HepG2 (cell line): ENCODE measurements around the gene LOXL3. TPM values are rescaled to one million over a fixed set of nuclear protein-coding genes. Genes with fewer than 3 reads are reported as not detected.
A peak's percentile ranks its signal among the peaks of the same experiment; 100 is the strongest.

Experiments
- GATAD1 ChIP-seq: IDR thresholded peaks from 2 replicates; pipeline ENCODE4 v1.6.1; 2016; ENCODE audit warnings: missing genetic modification reagents, missing compliant biosample characterization
- HHEX ChIP-seq: IDR thresholded peaks from 2 replicates; pipeline ENCODE4 v1.6.1; 2016; ENCODE audit warnings: control low read depth
- MZF1 ChIP-seq: sonication (generic); formaldehyde crosslinking; IDR thresholded peaks from 2 replicates; pipeline ENCODE4 v1.8.1; 2023; ENCODE audit warnings: mild to moderate bottlenecking, missing genetic modification reagents, borderline replicate concordance
- SATB2 ChIP-seq: sonication (generic); formaldehyde crosslinking; IDR thresholded peaks from 2 replicates; pipeline ENCODE4 v1.5.0; 2020; ENCODE audit warnings: missing genetic modification reagents
- SETDB1 ChIP-seq: sonication (generic); formaldehyde crosslinking; IDR thresholded peaks from 2 replicates; pipeline ENCODE4 v1.5.1; 2020; ENCODE audit warnings: missing genetic modification reagents, mild to moderate bottlenecking, borderline replicate concordance
- SNAPC4 ChIP-seq: sonication (generic); formaldehyde crosslinking; IDR thresholded peaks from 2 replicates; pipeline ENCODE4 v1.4.0; 2020; ENCODE audit warnings: mild to moderate bottlenecking, missing genetic modification reagents
- SRY ChIP-seq: sonication (generic); formaldehyde crosslinking; IDR thresholded peaks from 2 replicates; pipeline ENCODE4 v1.8.0; 2022; ENCODE audit warnings: mild to moderate bottlenecking, missing genetic modification reagents
- ZKSCAN1 ChIP-seq: fragments of 150-350 bp; IDR thresholded peaks from 2 replicates; pipeline ENCODE4 v1.6.1; 2014; ENCODE audit warnings: low read length
- ZNF160 ChIP-seq: sonication (generic); formaldehyde crosslinking; IDR thresholded peaks from 2 replicates; pipeline ENCODE4 v1.8.0; 2022; ENCODE audit warnings: mild to moderate bottlenecking, inconsistent platforms, missing genetic modification reagents
- ZNF18 ChIP-seq: sonication (generic); formaldehyde crosslinking; IDR thresholded peaks from 2 replicates; pipeline ENCODE4 v1.8.0; 2022; ENCODE audit warnings: mild to moderate bottlenecking, missing genetic modification reagents; ENCODE audit not compliant: insufficient replicate concordance
- ZNF407 ChIP-seq: sonication (generic); formaldehyde crosslinking; IDR thresholded peaks from one replicate; pipeline ENCODE4 v1.5.1; 2020; ENCODE audit warnings: mild to moderate bottlenecking, missing genetic modification reagents; ENCODE audit errors: not compliant biosample characterization
- ZNF558 ChIP-seq: sonication (generic); formaldehyde crosslinking; IDR thresholded peaks from 2 replicates; pipeline ENCODE4 v1.9.0; 2022; ENCODE audit warnings: mild to moderate bottlenecking, missing genetic modification reagents, borderline replicate concordance
- ZNF777 ChIP-seq: sonication (generic); formaldehyde crosslinking; IDR thresholded peaks from 2 replicates; pipeline ENCODE4 v1.4.0; 2020; ENCODE audit warnings: missing genetic modification reagents
- ZNF781 ChIP-seq: sonication (generic); formaldehyde crosslinking; IDR thresholded peaks from 2 replicates; pipeline ENCODE4 v1.5.1; 2020; ENCODE audit warnings: borderline replicate concordance, mild to moderate bottlenecking, missing genetic modification reagents; ENCODE audit errors: not compliant biosample characterization
- polyA plus RNA-seq, 8 experiments: library from polyadenylated mRNA; depleted of rRNA in 3 of 8; stranded (reverse) in 7 of 8; unstranded in 1 of 8; fragments of >200 nt; fragmentation: Illumina TruSeq in 4 of 8; extraction: Trizol in 4 of 8; gene quantifications; 2 replicates each; pipeline versions ENCODE4 v1.2.1 to v1.2.3, GENCODE V29; 2011 to 2016; ENCODE audit warnings: low read depth in 4 of 8, missing spikeins in 1 of 8, mixed read lengths in 1 of 8; ENCODE audit not compliant: insufficient read depth in 1 of 8
- total RNA-seq, 5 experiments: library from RNA; depleted of rRNA; stranded (reverse); fragments of >200 nt; fragmentation: Illumina TruSeq; extraction: Trizol; gene quantifications; 2 replicates each; pipeline ENCODE4 v1.2.3, GENCODE V29; 2016; ENCODE audit warnings: low read depth in 1 of 5

Gene LOXL3
- total and polyA plus RNA-seq, 2 of the 13 experiments (the other 11 are each of a cell fraction or from before 2014, with no cell fraction given): 0.55 to 6.5 TPM

GRCh38 chr2:74507145-74507925 is 46.4 kb downstream of the LOXL3 start, which contains the start of gene PCGF1 (continued):
- TF ChIP-seq ZNF781 (CRISPR knock-in tag): peak; percentile 35
- TF ChIP-seq GATAD1 (CRISPR knock-in tag): peak; percentile 93
- peak; percentile 7; the same call in 1 of the 2 replicates for TF ChIP-seq HHEX (CRISPR knock-in tag)
- TF ChIP-seq SNAPC4: peak; percentile 62
- TF ChIP-seq ZNF18 (CRISPR knock-in tag): no peak
- peak; percentile 1; the same call in 1 of the 2 replicates for TF ChIP-seq MZF1 (CRISPR knock-in tag)
- no peak for TF ChIP-seq SATB2 (CRISPR knock-in tag)
- no peak for TF ChIP-seq SETDB1
- TF ChIP-seq SRY (CRISPR knock-in tag): peak; percentile 50; the same call in 1 of the 2 replicates
- peak; percentile 91 for TF ChIP-seq ZNF777 (CRISPR knock-in tag)
- 0 out of 2 replicates have a peak, but pooled peaks have one; percentile 11 for TF ChIP-seq ZKSCAN1
- TF ChIP-seq ZNF558 (CRISPR knock-in tag): no peak
- TF ChIP-seq ZNF407 (CRISPR knock-in tag): peak; percentile 9
- TF ChIP-seq ZNF160 (CRISPR knock-in tag): peak; percentile 65; the same call in 1 of the 2 replicates
